ENCODE data around the gene NOP58. TPM values are rescaled to one million over a fixed set of nuclear protein-coding genes. Genes with fewer than 3 reads are reported as not detected.
A peak's percentile ranks its signal among the peaks of the same experiment; 100 is the strongest.

The NOP58 gene
- polyA plus RNA-seq, 1 donor from 2014 or later: 170 TPM

GRCh38 chr2:202261531-202261930, 4.0 kb upstream of the NOP58 start:
- Histone ChIP-seq H3K79me2 (replicated peaks; ENCODE audit: insufficient read depth, low read length) (peaks cover 7% of the 10 kb centered on the region), H3F3A (ENCODE audit: insufficient read depth, low read length, poor library complexity, severe bottlenecking) (no peaks in the 10 kb centered on the region), H3K27me3 (ENCODE audit: insufficient read depth, low read depth, low read length) (no peaks in the 10 kb centered on the region), H2AFZ (ENCODE audit: low read depth, low read length) (no peak overlapping the region), H3K4me3 (ENCODE audit: low read length) (no peak overlapping the region), H3K9ac (ENCODE audit: low read length) (no peak overlapping the region), H3K27ac (ENCODE audit: low read length) (no peak overlapping the region), H3K4me2 (ENCODE audit: low read length) (no peak overlapping the region), H3K9me3 (ENCODE audit: low read length) (no peaks in the 10 kb centered on the region), H4K20me1 (ENCODE audit: insufficient read depth) (no peaks in the 10 kb centered on the region), H3K36me3 (ENCODE audit: insufficient read depth, low read length) (no peaks in the 10 kb centered on the region), H3K9me2 (ENCODE audit: insufficient read depth, low read length) (no peaks in the 10 kb centered on the region)
- no peak for TF ChIP-seq TAF1 (IDR thresholded peaks at IDR 0.05; ENCODE audit: low read depth)
- TF ChIP-seq MXI1 (conservative IDR thresholded peaks at IDR 0.05; ENCODE audit: poor library complexity, severe bottlenecking): no peak
- TF ChIP-seq, protein P1, sequence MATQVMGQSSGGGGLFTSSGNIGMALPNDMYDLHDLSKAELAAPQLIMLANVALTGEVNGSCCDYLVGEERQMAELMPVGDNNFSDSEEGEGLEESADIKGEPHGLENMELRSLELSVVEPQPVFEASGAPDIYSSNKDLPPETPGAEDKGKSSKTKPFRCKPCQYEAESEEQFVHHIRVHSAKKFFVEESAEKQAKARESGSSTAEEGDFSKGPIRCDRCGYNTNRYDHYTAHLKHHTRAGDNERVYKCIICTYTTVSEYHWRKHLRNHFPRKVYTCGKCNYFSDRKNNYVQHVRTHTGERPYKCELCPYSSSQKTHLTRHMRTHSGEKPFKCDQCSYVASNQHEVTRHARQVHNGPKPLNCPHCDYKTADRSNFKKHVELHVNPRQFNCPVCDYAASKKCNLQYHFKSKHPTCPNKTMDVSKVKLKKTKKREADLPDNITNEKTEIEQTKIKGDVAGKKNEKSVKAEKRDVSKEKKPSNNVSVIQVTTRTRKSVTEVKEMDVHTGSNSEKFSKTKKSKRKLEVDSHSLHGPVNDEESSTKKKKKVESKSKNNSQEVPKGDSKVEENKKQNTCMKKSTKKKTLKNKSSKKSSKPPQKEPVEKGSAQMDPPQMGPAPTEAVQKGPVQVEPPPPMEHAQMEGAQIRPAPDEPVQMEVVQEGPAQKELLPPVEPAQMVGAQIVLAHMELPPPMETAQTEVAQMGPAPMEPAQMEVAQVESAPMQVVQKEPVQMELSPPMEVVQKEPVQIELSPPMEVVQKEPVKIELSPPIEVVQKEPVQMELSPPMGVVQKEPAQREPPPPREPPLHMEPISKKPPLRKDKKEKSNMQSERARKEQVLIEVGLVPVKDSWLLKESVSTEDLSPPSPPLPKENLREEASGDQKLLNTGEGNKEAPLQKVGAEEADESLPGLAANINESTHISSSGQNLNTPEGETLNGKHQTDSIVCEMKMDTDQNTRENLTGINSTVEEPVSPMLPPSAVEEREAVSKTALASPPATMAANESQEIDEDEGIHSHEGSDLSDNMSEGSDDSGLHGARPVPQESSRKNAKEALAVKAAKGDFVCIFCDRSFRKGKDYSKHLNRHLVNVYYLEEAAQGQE (IDR thresholded peaks at IDR 0.05; ENCODE audit: borderline replicate concordance): no peak
- TF ChIP-seq EP300 (conservative IDR thresholded peaks at IDR 0.05; ENCODE audit: poor library complexity, severe bottlenecking): no peak
- TF ChIP-seq RAD21 (conservative IDR thresholded peaks at IDR 0.05): no peak
- TF ChIP-seq EZH2 (IDR thresholded peaks at IDR 0.05; ENCODE audit: borderline replicate concordance, insufficient read depth, low read length, poor library complexity, severe bottlenecking): no peak
- TF ChIP-seq, protein P2, sequence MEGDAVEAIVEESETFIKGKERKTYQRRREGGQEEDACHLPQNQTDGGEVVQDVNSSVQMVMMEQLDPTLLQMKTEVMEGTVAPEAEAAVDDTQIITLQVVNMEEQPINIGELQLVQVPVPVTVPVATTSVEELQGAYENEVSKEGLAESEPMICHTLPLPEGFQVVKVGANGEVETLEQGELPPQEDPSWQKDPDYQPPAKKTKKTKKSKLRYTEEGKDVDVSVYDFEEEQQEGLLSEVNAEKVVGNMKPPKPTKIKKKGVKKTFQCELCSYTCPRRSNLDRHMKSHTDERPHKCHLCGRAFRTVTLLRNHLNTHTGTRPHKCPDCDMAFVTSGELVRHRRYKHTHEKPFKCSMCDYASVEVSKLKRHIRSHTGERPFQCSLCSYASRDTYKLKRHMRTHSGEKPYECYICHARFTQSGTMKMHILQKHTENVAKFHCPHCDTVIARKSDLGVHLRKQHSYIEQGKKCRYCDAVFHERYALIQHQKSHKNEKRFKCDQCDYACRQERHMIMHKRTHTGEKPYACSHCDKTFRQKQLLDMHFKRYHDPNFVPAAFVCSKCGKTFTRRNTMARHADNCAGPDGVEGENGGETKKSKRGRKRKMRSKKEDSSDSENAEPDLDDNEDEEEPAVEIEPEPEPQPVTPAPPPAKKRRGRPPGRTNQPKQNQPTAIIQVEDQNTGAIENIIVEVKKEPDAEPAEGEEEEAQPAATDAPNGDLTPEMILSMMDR (IDR thresholded peaks at IDR 0.05; ENCODE audit: poor library complexity, severe bottlenecking): no peak
- no peak for TF ChIP-seq SMC3 (conservative IDR thresholded peaks at IDR 0.05; ENCODE audit: poor library complexity)
- TF ChIP-seq POLR2AphosphoS5 (IDR thresholded peaks at IDR 0.05): no peak

GRCh38 chr2:202267495-202267894, 1.9 kb downstream of the NOP58 start:
- Histone ChIP-seq H3K27ac (ENCODE audit: low read length) (no peak overlapping the region), H3K9me2 (ENCODE audit: insufficient read depth, low read length) (no peaks in the 10 kb centered on the region), H4K20me1 (ENCODE audit: insufficient read depth) (no peaks in the 10 kb centered on the region), H3K9ac (ENCODE audit: low read length) (peak overlapping the region; percentile 91), H3K36me3 (ENCODE audit: insufficient read depth, low read length) (no peaks in the 10 kb centered on the region), H3K4me3 (ENCODE audit: low read length) (peak overlapping the region; percentile 94), H3K9me3 (ENCODE audit: low read length) (no peaks in the 10 kb centered on the region), H3K79me2 (replicated peaks; ENCODE audit: insufficient read depth, low read length) (peaks cover 67% of the 10 kb centered on the region), H3K4me2 (ENCODE audit: low read length) (peak overlapping the region; percentile 60), H3F3A (ENCODE audit: insufficient read depth, low read length, poor library complexity, severe bottlenecking) (no peaks in the 10 kb centered on the region), H2AFZ (ENCODE audit: low read depth, low read length) (no peak overlapping the region), H3K27me3 (ENCODE audit: insufficient read depth, low read depth, low read length) (no peaks in the 10 kb centered on the region)
- TF ChIP-seq RAD21 (conservative IDR thresholded peaks at IDR 0.05) (no peak), TAF1 (IDR thresholded peaks at IDR 0.05; ENCODE audit: low read depth) (no peak), EZH2 (IDR thresholded peaks at IDR 0.05; ENCODE audit: borderline replicate concordance, insufficient read depth, low read length, poor library complexity, severe bottlenecking) (no peak), POLR2AphosphoS5 (IDR thresholded peaks at IDR 0.05) (no peak), SMC3 (conservative IDR thresholded peaks at IDR 0.05; ENCODE audit: poor library complexity) (no peak), MXI1 (conservative IDR thresholded peaks at IDR 0.05; ENCODE audit: poor library complexity, severe bottlenecking) (no peak), EP300 (conservative IDR thresholded peaks at IDR 0.05; ENCODE audit: poor library complexity, severe bottlenecking) (no peak)
- TF ChIP-seq, protein P2 (IDR thresholded peaks at IDR 0.05; ENCODE audit: poor library complexity, severe bottlenecking): no peak
- TF ChIP-seq, protein P1 (IDR thresholded peaks at IDR 0.05; ENCODE audit: borderline replicate concordance): no peak
